MCF 10A (cell line): Measurements from ENCODE around the gene CACNA1C. TPM values are rescaled to one million over a fixed set of nuclear protein-coding genes. Genes with fewer than 3 reads are reported as not detected.

ENCODE experiments used
- BruUV-seq: library from RNA; stranded (reverse); fragments of 400-500 nt; replicated peaks from 2 replicates; lab custom pipeline; 2021; lab: Mats Ljungman, UMichigan
- CTCF ChIA-PET: fragments of 300-600 bp; sonication (Branson Sonifier 250); formaldehyde crosslinking; extraction: SDS; loops from one replicate; lab custom pipeline; 2021; ENCODE audit warnings: antibody characterized with exemption, inconsistent platforms; lab: Yijun Ruan, JAX
- POLR2A ChIA-PET: fragments of 300-600, 350-650 bp; sonication (Branson Sonifier 250); formaldehyde crosslinking; extraction: SDS; loops from one replicate; lab custom pipeline; 2020; ENCODE audit warnings: antibody characterized with exemption, inconsistent platforms; lab: Yijun Ruan, JAX
- DNase-seq: peaks from one replicate; pipeline ENCODE4 v3.0.0-alpha.2; 2018; ENCODE audit not compliant: unreplicated experiment
- H3K27ac Mint-ChIP-seq: one replicate; pipeline ENCODE4 v1.8.0; 2022; ENCODE audit warnings: mild to moderate bottlenecking, low read depth, mixed read lengths; ENCODE audit not compliant: unreplicated experiment
- H3K27me3 Mint-ChIP-seq: one replicate; pipeline ENCODE4 v1.8.0; 2022; ENCODE audit warnings: mixed read lengths; ENCODE audit not compliant: insufficient read depth, unreplicated experiment
- H3K36me3 Mint-ChIP-seq: one replicate; pipeline ENCODE4 v1.8.0; 2022; ENCODE audit warnings: mild to moderate bottlenecking, moderate library complexity, mixed read lengths; ENCODE audit not compliant: insufficient read depth, unreplicated experiment
- H3K4me1 Mint-ChIP-seq: one replicate; pipeline ENCODE4 v1.8.0; 2022; ENCODE audit warnings: mixed read lengths; ENCODE audit not compliant: insufficient read depth, unreplicated experiment
- H3K4me3 Mint-ChIP-seq: one replicate; pipeline ENCODE4 v1.8.0; 2022; ENCODE audit warnings: mild to moderate bottlenecking, moderate library complexity, mixed read lengths; ENCODE audit not compliant: unreplicated experiment
- H3K9me3 Mint-ChIP-seq: one replicate; pipeline ENCODE4 v1.8.0; 2022; ENCODE audit warnings: mixed read lengths; ENCODE audit not compliant: unreplicated experiment
- CTCF ChIP-seq: fragments of 200-600 bp; IDR thresholded peaks from one replicate; pipeline ENCODE4 v1.8.0; 2022; ENCODE audit warnings: antibody characterized with exemption, mild to moderate bottlenecking; ENCODE audit not compliant: unreplicated experiment
- intact Hi-C: fragments of 100-400 bp; cut with micrococcal nuclease; formaldehyde crosslinking; loops from 2 replicates; pipeline ENCODE4 v1.14.1; 2022
- total RNA-seq: library from RNA; stranded (reverse); gene quantifications from 2 replicates; pipeline ENCODE4 v1.2.3, GENCODE V29; 2022

The CACNA1C gene
- total RNA-seq, 1 experiment from 2014 or later, result not detected

DNA sequence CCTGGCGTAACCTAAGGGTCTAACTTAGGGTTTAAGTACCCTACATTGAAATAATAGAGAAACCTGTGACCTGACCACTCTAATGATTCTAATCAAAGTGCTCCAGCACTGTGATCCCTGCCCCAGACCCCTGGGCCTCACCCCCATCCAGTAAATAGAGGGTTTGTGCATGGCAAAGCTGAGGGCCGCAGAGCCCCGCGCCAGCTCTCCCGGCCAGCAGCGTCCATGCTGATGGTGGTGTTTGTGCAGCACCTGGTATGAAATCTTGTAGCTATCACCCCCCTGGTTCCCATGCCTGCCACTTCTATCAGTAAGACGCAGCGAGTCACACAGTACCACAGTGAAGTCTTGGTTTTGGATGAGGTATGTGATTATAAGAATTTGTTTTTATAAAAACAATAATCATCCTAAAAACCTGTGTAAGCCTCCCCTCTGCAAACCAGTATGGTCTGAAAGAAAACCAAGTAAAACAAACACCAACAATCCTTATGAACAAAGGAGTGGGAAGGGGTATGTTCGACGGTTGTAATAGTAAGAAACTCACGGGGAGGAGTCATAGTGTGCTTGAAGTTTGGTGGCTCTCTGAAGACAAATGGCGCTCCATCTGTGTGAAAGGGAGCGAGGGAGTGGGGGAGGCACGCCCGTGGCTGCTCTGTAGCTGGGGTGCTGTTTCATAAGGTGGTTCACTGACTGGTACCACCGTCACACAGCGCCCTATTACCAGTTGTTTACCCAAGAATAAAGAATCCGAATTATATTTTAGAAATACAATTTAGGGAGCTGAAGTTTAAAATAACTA, 156.2 kb downstream of the CACNA1C start:
- no peak for TF ChIP-seq CTCF
- no peak overlapping the region for H3K27ac Mint-ChIP-seq
- peaks cover 9% of the 10 kb centered on the region for H3K27me3 Mint-ChIP-seq
- DNase-seq, result no peak
- ChIA-PET CTCF (interaction anchor here (1.2 kb wide), 1 partner anchor 11 kb away, joined by 3 read pairs; no protein-coding TSS in a partner anchor), POLR2A (no interaction called here)
- H3K4me3 Mint-ChIP-seq, result no peak overlapping the region
- no peaks in the 10 kb centered on the region for H3K4me1 Mint-ChIP-seq
- intact Hi-C loops, result no loop called here
- no peaks in the 10 kb centered on the region for H3K9me3 Mint-ChIP-seq
- no TSS peak for BruUV-seq
- H3K36me3 Mint-ChIP-seq, result no peaks in the 10 kb centered on the region

- H3K27me3 Mint-ChIP-seq, result peaks cover 9% of the 10 kb centered on the region
Observed at GRCh38 chr12:2211119-2211518, 158.3 kb downstream of the CACNA1C start.

DNA sequence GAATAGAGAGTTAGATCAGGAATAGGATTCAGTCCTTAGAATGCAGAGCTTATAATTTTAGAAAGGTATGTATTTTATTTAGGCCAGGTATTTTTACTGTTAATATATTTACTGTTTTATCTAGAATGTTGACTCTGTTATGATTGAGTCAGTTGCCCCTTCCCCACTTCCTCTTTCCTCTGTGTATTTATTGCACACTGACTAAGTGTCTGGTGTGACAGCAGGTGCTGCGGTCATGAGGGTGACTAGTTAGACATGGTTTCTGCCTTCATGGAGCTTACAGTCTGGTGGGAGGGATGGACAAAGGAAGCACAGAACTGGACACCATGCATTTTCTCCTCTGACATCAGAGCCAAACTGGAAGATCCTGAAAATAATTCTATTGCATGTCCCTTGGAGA, 159.8 kb downstream of the CACNA1C start:
- TF ChIP-seq CTCF, result no peak
- POLR2A ChIA-PET, result interaction anchor here (0.6 to 1.3 kb wide), 2 partner anchors 10 to 93 kb away, joined by 3 to 6 read pairs; no protein-coding TSS in a partner anchor
- peaks cover 9% of the 10 kb centered on the region for H3K27me3 Mint-ChIP-seq
- BruUV-seq, result no TSS peak
- no peak overlapping the region for H3K4me3 Mint-ChIP-seq
- no peaks in the 10 kb centered on the region for H3K9me3 Mint-ChIP-seq
- H3K4me1 Mint-ChIP-seq, result no peaks in the 10 kb centered on the region
- CTCF ChIA-PET, result no interaction called here
- no peak overlapping the region for H3K27ac Mint-ChIP-seq
- no peaks in the 10 kb centered on the region for H3K36me3 Mint-ChIP-seq
- no peak for DNase-seq
- intact Hi-C loops, result no loop called here

More at GRCh38 chr12:2211119-2211518, 158.3 kb downstream of the CACNA1C start:
- Mint-ChIP-seq H3K4me3 (no peak overlapping the region), H3K27ac (no peak overlapping the region), H3K36me3 (no peaks in the 10 kb centered on the region), H3K4me1 (no peaks in the 10 kb centered on the region), H3K9me3 (no peaks in the 10 kb centered on the region)
- CTCF ChIA-PET, result interaction anchor here (0.7 kb wide), 1 partner anchor 184 kb away, joined by 3 read pairs; no protein-coding TSS in a partner anchor
- BruUV-seq, result no TSS peak
- TF ChIP-seq CTCF, result no peak
- POLR2A ChIA-PET, result no interaction called here
- no peak for DNase-seq
- intact Hi-C loops, result no loop called here
